D341Med (cell line): ENCODE measurements around the gene BBOF1.

Experiments
- DNase-seq: peaks from one replicate; pipeline ENCODE4 v3.0.0; 2012; ENCODE audit warnings: low spot score

Gene BBOF1

DNA sequence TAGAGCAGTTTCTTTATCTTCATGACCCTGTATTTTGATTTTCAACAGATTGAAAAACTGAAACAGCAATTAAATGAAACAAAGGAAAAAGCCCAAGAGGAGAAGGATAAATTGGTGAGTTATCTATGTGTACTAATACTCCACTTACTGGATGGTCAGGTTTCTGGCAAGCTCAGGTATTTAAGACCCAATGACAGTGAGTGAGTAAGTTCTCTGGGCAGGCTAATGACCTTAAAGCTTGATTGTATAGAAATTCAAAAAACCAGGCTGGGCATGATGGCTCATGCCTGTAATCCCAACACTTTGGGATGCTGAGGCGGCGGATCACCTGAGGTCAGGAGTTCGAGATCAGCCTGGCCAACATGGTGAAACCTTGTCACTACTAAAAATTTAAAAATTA is 10.0 kb downstream of the BBOF1 start:
- DNase-seq: no peak

DNA sequence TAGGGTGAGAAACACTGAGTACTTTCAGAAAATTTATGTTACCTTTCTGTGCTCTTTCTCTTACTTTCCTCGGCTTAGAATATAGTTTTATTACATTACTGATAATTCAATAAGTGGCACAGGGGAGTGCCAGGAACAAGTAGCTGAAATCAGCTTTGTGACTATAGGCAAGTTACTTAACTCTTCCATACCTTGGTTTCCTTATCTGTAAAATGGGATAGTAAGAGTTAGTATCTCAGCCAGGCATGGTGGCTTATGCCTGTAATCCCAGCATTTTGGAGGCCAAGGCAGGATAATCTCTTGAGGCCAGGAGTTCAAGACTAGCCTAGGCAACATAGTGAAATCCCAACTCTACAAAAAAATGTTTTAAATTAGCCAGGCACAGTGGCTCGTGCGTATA is 15.4 kb downstream of the BBOF1 start:
- no peak for DNase-seq

DNA sequence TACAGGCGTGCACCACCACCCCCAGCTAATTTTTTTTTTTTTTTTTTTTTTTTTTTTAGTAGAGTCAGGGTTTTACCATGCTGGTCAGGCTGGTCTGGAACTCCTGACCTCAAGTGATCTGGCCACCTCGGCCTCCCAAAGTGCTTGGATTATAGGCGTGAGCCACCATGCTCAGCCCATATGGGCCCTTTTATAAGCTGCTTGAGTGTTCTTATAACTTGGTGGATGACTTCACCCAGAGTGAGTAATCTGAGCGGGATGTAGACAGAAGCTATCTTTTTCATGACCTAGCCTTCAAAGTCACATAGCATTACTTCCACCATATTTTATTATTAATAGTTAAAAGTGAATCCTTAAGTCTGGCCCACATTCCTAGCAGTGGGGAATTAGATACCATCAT is 16.4 kb downstream of the BBOF1 start:
- DNase-seq: no peak

DNA sequence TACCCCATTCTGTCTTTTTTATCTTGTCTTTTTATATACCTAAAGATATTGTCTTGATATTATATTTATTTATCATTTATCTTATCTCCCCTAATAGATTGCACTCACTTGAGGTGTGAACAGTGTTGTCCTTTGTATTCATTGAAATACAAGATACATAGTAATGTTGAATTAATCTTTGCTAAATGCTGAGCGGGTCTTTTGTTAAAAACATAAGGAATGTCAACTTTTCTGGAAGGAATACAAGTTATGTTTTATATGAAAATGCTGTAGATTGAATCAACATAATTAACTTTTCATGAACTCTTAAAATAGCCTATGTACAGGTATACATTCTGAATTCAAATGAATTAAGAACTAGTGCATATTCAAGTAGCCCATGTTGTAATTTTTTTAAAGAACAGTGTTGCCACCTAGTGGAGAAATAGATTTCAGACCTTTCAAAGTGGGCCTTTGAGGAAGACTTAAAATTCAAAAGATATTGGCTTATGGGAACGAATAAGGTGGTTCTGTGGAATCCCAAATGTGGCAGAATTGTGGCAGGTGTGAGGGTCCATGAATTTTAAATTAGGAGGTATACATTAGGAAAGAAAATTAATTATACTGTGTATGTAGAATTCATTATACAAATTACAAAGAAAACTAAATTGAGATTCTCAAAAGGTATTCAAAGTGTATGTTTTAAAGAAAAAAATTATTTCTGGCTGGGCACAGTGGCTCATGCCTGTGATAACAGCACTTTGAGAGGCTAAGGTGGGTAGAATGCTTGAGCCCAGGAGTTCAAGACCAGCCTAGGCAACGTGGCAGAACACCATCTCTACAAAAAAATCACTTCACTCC is 19.1 kb downstream of the BBOF1 start:
- peak; percentile 38 for DNase-seq

DNA sequence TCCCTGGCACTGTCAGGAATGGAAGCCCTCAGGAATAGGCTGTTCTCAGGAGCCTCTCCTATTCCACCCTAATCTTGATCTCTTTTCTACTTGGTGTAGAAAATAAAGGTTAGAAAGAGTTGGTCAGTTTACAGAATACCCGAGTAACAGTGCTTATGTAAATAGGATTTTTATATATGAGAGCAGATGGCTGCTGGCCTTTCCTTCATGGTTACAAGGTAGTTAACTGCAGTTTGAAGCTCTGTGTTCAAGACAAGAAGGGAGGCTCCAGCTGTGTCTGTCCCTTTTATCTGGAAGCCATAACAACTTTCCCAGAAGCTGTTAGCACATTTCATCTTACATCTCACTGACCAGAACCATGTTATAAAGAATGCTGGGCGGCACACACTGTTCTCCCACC is 23.1 kb downstream of the BBOF1 start:
- DNase-seq: no peak

DNA sequence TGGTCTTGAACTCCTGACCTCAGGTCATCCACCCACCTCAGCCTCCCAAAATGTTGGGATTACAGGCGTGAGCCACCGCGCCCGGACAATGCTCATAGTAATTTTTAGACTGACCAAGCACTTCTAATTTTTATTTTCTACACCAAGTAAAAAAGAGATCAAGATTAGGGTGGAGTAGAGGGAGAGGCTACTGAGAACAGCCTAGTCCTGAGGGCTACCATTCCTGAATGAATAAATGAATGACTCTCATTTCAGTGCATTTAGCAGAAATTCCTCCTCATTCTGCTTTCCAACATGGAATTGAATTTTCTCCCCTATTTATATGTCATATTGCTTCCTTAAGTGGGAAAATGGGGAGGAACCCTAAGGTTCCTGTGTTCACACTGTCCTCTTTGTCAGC is 26.4 kb downstream of the BBOF1 start:
- no peak for DNase-seq

DNA sequence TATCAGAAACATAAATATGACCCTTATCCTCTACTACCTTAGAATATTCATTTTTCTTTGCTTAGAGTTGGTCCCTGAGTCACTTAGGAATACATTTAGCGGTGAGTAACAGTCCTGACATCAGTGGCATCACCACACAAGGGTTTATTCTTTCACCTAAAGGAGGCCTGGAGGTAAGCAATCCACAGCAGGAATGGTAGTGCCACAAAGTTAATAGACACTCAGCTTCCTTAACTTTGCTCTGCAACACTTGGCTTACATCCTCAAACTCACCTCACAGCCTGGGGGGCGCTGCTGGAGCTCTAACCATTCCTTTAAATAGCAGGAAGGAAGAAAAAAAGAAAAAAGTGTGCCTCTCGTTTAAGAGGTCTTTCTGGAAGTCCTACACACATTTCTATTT is 29.1 kb downstream of the BBOF1 start:
- DNase-seq: no peak

DNA sequence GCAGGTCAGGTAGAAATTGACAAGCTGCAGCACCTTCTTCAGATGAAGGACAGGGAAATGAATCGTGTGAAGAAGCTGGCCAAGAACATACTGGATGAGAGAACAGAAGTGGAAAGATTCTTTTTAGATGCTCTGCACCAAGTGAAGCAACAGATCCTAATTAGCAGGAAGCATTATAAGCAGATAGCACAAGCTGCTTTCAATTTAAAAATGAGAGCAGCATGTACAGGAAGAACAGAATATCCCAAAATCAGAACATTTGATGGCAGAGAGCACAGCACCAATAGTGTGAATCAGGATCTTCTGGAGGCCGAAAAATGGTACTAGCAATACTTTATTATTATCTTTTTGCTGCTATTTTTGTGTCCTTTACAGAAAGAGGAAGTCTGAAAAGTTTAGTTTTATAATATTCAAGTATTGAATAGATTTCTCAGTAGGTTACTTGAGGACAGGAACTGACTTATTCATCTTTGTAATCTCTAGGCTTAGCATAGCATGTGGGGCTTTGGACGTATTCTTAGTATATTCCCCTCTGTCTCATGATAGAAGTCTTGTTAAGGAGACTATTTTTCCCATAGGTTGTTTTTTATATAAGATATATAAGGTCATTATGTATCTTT is 30.8 kb downstream of the BBOF1 start:
- no peak for DNase-seq

DNA sequence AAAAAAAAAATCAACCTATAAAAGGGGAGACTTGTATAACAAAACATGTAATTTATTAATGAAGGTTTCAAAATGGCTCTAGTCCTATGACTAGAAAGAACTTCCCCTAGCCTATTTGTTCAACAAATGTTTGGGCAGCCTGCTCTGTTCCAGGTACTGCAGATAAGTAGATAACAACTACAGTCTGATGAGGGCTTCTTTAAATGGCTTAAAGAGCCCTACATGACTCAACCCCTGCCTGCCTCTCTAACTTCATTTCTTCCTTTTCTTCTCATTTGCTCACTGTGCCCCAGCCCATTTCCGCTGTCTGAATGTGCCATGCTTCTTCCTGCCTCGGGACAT is 43.6 kb downstream of the BBOF1 start:
- DNase-seq: no peak

DNA sequence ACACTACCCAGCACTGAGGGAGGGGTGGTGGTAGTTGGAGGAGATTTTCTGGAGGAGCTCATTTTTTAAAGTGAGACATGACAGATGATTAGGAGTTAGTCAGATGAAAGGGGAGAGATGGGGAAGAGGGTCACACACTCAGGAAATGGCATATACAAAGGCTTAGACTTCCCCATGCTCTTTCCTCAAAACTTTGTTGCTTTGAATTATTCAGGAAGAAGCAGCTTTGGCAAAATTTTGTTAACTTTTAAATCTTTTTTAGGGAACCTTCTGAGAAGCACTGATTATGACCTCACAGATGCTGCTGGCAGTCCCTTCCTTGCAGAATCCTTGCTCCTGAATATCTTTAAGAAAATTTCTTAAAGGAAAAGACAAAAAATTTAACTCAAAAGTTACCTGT is 45.3 kb downstream of the BBOF1 start:
- no peak for DNase-seq

DNA sequence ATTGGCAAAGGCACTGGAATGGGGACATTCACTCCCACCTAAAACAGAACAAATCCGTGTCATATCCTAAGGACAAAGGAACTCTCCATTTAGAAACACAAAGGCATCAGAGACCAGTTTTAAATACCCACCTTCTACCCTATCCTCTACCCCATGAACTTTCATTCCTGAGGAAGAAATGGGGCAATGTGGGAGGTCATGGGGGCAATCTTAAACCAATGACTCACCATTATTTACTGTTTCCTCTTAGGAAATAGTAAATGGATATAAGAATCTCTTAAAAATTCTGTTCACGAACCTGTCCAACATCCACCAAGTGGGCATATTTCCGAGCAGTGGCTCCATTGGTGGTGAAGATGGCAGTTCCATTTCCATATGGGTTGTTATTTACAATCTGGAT is 45.7 kb downstream of the BBOF1 start:
- no peak for DNase-seq

DNA sequence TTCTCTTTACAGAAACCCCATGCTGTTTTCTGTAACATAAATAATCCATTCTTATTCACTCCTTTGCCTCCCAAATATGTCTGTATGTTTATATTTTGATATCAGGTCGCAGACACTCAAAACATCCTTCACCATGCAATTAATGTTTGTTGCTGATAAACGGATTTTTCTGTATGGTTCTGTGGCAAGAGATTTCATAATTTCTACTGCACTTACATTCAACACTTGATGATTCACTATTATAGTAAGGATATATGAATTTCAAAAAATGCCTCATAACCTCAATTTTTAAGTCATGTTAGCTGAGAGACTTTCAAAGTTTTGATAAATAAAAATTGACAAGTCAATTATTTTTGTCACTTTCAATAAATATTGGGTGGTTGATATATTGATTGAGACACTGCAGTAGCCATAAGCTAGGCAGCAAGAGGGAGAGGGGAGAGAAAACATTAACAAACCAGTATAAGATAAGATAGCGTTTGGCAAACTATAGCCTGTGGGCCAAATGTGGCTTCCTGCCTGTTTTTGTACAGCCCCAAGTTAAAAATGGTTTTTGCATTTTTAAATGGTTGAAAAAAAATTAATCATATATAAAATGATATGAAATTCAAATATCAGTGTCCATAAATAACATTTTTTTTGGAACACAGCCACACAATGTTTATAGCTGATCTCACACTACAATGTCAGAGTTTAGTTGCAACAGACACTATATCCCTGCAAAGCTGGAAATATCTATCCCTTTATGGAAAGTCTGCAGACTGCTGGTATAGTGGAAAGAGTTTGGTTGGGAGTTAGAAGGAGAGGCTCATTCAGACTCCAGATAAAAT is 46.8 kb downstream of the BBOF1 start:
- no peak for DNase-seq

DNA sequence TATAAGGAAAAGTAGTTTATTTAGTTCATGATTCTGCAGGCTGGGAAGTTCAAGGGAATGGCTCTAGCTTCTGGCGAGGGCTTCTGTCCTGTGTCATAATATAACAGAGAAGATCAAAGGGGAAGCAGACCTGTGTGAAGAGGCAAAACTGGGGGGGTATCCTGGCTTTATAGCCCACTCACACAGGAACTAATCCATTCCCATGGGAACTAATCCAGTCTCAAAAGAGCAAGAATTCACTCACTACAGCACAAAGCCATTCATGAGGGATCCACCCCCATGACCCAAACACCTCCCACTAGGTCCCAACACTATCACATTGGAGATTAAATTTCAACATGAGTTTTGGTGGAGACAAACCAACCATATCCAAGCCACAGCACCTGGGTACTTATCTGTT is 58.3 kb downstream of the BBOF1 start:
- DNase-seq: no peak

DNA sequence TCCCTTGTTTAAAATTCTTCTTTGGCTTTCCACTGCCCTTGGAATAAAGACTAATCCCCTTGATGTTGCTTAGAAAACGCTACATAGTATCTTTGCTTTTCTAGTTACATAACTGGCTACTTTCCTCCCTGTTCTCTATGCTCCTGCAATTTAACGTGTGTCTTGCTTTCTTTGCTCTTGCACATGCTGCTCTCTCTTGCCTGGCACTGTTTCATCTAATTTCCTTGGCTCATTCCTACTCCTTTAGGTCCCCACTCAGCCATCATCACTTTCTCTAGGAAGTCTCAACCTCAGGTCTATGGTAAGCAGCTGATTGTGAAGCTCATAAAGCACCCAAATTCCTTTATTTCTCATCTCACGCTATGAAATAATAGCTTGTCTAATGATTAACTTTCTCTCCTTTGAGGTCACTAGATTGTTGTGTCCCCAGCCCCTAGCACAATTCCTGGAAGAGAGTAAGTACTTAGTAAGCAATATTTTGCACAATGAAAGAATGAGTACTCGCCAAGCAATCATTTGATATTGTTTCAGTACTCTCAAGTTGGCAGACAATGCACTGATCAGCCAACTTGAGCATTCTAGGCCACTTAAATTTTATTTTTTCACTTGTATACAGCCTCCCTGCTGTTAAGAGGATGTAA is 61.8 kb downstream of the BBOF1 start:
- DNase-seq: no peak

DNA sequence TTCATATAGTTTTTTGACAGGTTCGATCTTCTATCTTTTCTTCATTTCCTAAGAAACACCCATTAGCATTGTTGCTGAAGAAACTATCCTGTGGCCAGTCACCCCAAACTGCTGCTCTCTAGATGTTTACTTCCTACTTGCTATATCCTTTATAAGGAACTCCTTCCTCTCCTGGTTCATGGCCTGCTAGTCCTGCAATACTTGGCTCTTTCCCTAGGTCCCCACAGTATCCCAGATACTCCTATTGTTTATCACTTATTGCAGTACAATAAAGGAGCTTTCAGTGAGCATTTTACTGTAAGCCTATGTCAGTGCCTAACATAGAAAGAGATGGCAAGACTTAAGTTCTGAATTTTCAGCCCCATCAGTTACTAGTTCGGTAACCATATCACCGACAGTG is 62.3 kb downstream of the BBOF1 start:
- no peak for DNase-seq

DNA sequence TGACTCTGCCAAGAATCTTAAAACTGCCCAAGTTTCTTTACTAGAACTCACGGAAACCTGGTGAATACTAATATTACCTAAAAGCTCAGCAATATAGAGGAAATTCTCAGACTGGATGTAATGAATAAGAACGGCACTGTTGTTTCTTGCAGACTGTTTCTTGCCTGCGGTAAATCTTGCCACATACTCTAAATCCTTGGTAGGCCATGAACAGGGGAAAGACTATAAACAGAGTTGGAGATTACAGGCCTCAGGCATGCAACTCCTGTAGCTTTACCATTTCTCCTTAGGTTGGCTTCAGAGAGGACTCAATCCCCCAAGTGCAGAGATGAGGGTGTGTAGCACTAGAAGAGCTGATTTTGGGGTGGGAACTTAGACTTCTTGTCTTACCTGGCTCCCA is 64.0 kb downstream of the BBOF1 start:
- DNase-seq: no peak

DNA sequence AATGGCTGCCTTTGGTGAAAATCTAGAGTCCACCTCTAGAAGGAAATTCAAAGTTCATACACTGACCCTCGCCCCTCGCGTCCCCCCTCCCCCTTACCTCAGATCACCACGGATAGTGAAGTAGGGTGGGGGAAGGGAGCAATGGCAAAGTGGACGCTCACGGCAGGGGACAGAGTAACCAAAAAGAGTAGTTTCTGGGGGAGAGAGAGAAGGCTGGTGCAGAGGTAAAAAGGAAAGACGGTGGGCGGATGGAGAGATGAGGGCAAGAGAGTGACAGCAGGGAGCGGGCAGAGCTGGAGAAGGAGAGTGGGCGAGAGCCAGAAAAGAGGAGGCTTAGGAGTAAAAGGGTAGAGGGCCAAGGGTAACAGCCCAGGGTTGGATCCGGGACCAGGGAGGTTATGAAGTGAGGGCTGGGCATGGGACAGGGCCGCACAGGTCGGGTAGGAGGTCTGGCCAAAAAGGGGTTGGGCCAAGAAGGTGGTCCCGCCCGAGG is 64.7 kb downstream of the BBOF1 start:
- DNase-seq: no peak

DNA sequence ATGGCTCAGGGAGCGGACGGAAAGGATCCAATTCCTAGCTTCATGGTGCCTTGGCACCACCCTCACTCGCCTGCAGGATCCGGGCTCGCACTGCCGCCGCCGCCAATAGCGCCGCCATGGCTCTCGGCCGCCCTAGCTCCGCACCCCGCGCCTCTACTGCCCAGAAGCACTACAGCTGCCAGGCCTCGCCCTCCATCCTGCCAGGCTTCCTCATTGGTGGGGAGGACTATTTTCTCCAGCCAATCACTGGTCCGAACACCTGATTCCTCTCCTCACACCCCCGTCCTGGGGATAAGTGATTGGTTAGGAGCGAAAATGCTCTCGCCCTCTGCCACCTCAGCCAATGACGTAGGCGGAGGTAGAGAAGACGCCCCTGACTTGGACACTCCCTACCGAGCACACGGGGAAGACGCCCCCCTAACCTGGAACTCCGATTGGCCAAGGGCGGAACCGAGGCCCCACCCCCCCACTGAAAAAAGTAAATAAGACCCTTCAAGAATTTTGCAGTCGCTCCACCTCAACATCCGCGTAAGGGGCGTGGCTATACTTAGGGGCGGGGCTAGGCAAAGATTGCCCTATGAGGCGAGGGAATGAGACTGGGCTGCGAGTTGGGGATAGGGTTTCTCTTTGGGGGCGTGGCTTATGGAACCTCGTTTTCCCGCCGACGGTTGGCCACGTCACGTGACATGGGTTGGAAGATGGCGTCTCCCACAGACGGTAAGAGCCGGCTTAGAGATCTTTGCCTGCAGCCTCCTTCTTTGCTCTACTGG is 65.3 kb downstream of the BBOF1 start, which contains the start of the genes ALDH6A1 and LIN52:
TSS of gene ALDH6A1 (minus strand) at position 177 of the 770 bp plus-strand sequence. CDS start at position 118, 59 bp downstream.
TSS of gene LIN52 (plus strand) at position 680 of the 770 bp plus-strand sequence. CDS start at position 699, 19 bp downstream.
- DNase-seq: peak; percentile 96

DNA sequence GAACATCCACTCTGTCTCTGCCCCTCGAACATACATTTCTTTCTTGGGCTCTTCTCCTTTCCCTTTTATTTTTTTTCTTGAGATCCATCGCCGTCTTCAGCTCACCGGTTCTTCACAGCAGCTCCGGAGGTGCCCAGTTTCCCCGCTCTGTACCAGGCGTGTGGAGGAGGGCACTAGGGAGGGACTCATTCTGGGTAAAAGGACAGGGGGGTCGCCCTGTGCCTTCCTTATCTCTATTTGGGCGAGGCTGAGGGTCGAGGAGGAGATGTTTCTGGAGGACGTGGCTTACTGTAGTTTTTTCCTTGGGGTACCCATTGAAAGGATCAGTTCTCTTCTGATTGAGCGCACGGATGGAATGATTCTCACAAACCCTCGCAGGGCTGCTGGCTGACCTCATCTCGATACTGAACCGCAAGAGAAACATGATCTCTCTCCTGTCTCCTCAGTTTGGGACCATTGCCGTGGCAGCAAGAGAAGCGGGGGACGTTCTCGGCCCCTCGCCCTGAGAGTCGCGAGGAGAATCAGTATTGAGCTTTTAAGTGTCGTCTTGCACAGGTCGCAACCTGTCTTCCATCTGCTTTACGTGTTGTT is 66.0 kb downstream of the BBOF1 start:
- DNase-seq: peak; percentile 35

DNA sequence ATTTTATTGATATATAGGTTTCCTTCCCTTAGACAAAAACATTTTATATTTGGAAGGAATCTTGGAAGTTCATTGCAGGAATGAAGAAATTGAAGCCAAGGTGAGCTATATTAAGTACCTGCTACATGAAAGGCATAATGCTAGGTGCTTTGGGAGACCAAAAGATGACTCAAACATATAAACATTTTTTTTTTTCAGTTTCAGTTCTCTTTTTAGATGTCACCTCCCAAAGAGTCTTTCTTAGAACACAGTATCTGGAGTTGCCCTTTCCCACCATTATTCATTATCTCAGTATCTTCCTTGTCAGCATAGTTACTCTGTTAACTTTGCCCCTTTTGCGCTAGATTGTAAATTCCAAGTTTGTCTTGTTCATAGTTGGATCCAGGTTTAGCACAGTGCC is 66.7 kb downstream of the BBOF1 start:
- DNase-seq: no peak
